ENCODE results near the gene ING4.
A peak's percentile ranks its signal among the peaks of the same experiment; 100 is the strongest.

- TF ChIP-seq POLR2A (IDR thresholded peaks at IDR 0.05; ENCODE audit: low read depth, low read length), result peak; percentile 39
- TF ChIP-seq, protein P1, sequence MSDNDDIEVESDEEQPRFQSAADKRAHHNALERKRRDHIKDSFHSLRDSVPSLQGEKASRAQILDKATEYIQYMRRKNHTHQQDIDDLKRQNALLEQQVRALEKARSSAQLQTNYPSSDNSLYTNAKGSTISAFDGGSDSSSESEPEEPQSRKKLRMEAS (IDR thresholded peaks at IDR 0.05; ENCODE audit: insufficient read depth, insufficient read length), result no peak
- no peak for TF ChIP-seq POLR2AphosphoS5 (IDR thresholded peaks at IDR 0.05; ENCODE audit: insufficient read depth, low read depth, low read length)
- no peak for TF ChIP-seq CTCF (IDR thresholded peaks at IDR 0.05; ENCODE audit: extremely low read depth in 1 of 2, insufficient read depth in 1 of 2, low read depth in 1 of 2, low read length in 2 of 2)
- no peak for TF ChIP-seq JUN (IDR thresholded peaks at IDR 0.05; ENCODE audit: borderline replicate concordance, insufficient read depth, insufficient read length, low read depth)
- no peak for TF ChIP-seq GATA2 (IDR thresholded peaks at IDR 0.05; ENCODE audit: insufficient read depth, insufficient read length, low read depth, low read length)
- TF ChIP-seq EZH2 (IDR thresholded peaks at IDR 0.05; ENCODE audit: borderline replicate concordance, low read depth, low read length, severe bottlenecking), result no peak
- TF ChIP-seq FOS (IDR thresholded peaks at IDR 0.05; ENCODE audit: borderline replicate concordance, insufficient read depth, low read length), result no peak
Measured at GRCh38 chr12:6613776-6614512, 49.0 kb downstream of the ING4 start.
